Esophagus (tissue), 2 donors: ENCODE measurements around the gene SNX9. TPM values are rescaled to one million over a fixed set of nuclear protein-coding genes. Genes with fewer than 3 reads are reported as not detected.

Source experiments
- H3K27ac ChIP-seq, 2 donors: one replicate each; pipeline ENCODE4 v1.5.1; 2013; ENCODE audit warnings: low read depth in 2 of 2, mild to moderate bottlenecking in 2 of 2, inconsistent platforms in 1 of 2, low read length in 1 of 2, moderate library complexity in 1 of 2
- H3K27me3 ChIP-seq, 2 donors: one replicate each; pipeline ENCODE4 v1.6.1; 2013; ENCODE audit warnings: low read length in 2 of 2, control low read depth in 1 of 2, mild to moderate bottlenecking in 1 of 2; ENCODE audit not compliant: insufficient read depth in 2 of 2, control insufficient read depth in 1 of 2
- H3K36me3 ChIP-seq, 2 donors: one replicate each; pipeline ENCODE4 v1.6.1; 2013; ENCODE audit warnings: low read length in 1 of 2; ENCODE audit not compliant: control insufficient read depth in 2 of 2, insufficient read depth in 2 of 2
- H3K4me1 ChIP-seq, 2 donors: one replicate each; pipeline ENCODE4 v1.6.1; 2013; ENCODE audit warnings: low read length in 1 of 2; ENCODE audit not compliant: control insufficient read depth in 2 of 2, insufficient read depth in 2 of 2
- H3K4me3 ChIP-seq, 2 donors: one replicate each; pipeline ENCODE4 v1.5.1; 2013; ENCODE audit warnings: low read length in 2 of 2, mild to moderate bottlenecking in 2 of 2, low read depth in 1 of 2, moderate library complexity in 1 of 2
- H3K9me3 ChIP-seq, 2 donors: one replicate each; pipeline ENCODE4 v1.6.1; 2013; ENCODE audit warnings: mild to moderate bottlenecking in 2 of 2, low read depth in 1 of 2, low read length in 1 of 2, moderate library complexity in 1 of 2; ENCODE audit not compliant: control insufficient read depth in 2 of 2, insufficient read depth in 1 of 2
- WGBS, 2 donors: extraction: QIAGEN DNeasy Blood & Tissue Kit; methylation state at CpG; one replicate each; pipeline ENCODE4 v1.1.7; 2013; 5-methylcytosine and 5-hydroxymethylcytosine counted together
- polyA plus RNA-seq, 2 donors: library from polyadenylated mRNA; stranded (reverse); fragments of 200-250 nt; gene quantifications; one replicate each; pipeline ENCODE4 v1.2.3, GENCODE V29; 2013
- donor health status: healthy with polysubstance abuse.
- donor health status: Bipolar disorder and iron deficiency.

SNX9 gene
- polyA plus RNA-seq, 2 donors = 27.8 to 78.0 TPM

- H3K27ac ChIP-seq = peak overlapping the region in 1 of 2 donors; percentile 52
- no peaks in the 10 kb centered on the region for H3K36me3 ChIP-seq
- H3K9me3 ChIP-seq = peaks cover 0 to 2% of the 10 kb centered on the region in 2 donors
- peaks cover 0 to 3% of the 10 kb centered on the region in 2 donors for H3K4me1 ChIP-seq
- no peak overlapping the region for H3K4me3 ChIP-seq
- no peaks in the 10 kb centered on the region for H3K27me3 ChIP-seq
These were observed 10.4 kb upstream of the SNX9 start for GRCh38 chr6:157812425-157813171.

- Histone ChIP-seq H3K4me3 (no peak overlapping the region), H3K4me1 (peaks cover 0 to 3% of the 10 kb centered on the region in 2 donors), H3K27me3 (no peaks in the 10 kb centered on the region), H3K27ac (peak overlapping the region in 1 of 2 donors; percentile 52), H3K9me3 (peaks cover 0 to 2% of the 10 kb centered on the region in 2 donors), H3K36me3 (no peaks in the 10 kb centered on the region)
- 71 to 82% methylated on average over 5 of the region's 5 CpGs for WGBS, 2 donors
These were observed 9.9 kb upstream of the SNX9 start for GRCh38 chr6:157813191-157813590.

DNA sequence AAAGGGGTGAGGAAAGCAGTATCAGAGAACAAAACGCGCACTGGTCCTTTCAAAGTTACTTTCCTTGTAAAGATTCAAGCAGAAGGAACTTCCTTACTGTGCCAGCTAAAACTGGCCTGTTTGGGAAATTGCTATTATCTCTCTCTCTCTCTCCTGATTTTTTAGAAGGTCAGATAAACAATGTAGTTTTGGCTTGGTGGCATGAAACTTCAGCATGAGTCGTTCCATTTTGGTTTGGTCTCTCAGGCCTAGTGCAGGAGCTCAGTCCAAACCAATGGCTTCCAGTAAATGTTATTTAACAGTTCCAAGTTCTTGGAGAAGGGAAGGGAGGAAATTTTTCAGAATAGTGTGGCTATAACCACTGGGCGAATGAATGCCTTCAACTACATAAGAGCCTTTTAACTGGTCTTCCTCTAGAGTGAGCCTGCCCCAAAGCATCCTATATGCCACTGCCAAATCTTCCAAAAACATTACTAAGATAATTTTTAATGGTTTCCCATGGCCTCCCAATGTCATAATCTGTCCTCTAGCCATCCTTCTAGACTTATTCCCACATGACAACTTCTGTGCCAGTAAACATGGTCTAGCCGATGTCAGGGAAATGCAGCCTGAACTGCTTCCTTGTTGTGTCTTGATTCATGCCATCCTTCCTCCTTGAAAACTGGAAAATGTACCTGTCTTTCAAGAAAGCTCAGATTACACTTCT is 9.1 kb upstream of the SNX9 start:
- Histone ChIP-seq H3K4me1 (peaks cover 0 to 3% of the 10 kb centered on the region in 2 donors), H3K27ac (peak overlapping the region; percentile 52 to 54), H3K27me3 (no peaks in the 10 kb centered on the region), H3K9me3 (no peaks in the 10 kb centered on the region), H3K36me3 (no peaks in the 10 kb centered on the region), H3K4me3 (no peak overlapping the region)
- WGBS, 2 donors = 55 to 58% methylated on average over 5 of the region's 5 CpGs

DNA sequence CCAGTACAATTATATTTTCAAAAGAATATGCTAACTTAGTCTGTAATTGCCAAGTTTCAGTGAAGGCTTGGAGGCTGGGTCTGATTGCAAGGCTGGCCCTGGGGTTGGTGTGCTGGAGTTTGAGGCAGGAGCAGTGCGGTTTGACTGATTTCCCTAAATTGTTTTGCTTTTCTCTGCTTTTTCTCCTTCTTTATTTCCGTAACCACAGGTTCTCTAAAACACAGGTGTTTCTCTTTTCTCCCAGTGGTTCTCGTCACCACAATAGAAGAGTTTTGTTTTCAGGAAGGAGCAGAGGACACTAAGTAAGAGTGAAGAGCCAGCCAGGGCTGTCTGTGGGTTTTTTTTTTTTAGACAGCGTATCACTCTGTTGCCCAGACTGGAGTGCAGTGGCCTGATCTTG is 8.2 kb upstream of the SNX9 start:
- H3K27me3 ChIP-seq = no peaks in the 10 kb centered on the region
- no peak overlapping the region for H3K27ac ChIP-seq
- H3K4me3 ChIP-seq = no peak overlapping the region
- peaks cover 0 to 3% of the 10 kb centered on the region in 2 donors for H3K4me1 ChIP-seq
- WGBS, 2 donors = 81% methylated on average over 4 of the region's 4 CpGs
- H3K9me3 ChIP-seq = no peaks in the 10 kb centered on the region
- H3K36me3 ChIP-seq = no peaks in the 10 kb centered on the region

DNA sequence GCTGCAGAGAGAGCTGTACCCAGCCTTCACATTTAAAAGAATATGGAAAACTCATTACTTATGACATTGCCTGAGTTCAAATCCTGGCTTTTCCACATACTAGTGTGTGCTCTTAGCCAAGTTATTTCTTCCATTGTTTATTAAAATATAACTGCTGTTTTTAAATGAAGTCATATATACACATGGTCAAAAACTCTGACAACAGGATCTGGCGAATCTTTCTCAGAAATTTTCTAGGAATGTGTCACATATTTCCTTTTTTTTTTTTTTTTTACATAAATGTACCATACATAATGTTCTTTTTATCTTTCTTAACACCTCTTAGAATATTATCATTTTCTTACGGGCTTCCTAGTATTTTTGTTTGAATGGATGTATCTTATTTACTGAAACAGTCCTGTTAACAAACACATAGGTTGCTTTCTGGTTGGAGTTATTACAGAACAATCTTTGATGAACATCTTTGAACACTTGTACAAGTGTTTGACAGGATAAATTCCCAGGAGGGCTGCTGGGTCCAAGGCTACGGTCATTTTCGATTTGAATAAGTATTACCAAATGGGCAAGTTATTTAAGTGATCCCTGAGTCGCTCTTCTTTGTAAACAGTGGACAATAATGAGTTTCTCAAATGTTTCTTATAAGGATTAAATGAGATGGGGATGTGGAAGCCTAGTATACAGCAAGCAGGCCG is 1.6 kb upstream of the SNX9 start:
- no peak overlapping the region for H3K27ac ChIP-seq
- H3K4me3 ChIP-seq = no peak overlapping the region
- H3K9me3 ChIP-seq = no peaks in the 10 kb centered on the region
- WGBS, 2 donors = 81 to 83% methylated on average over 6 of the region's 6 CpGs
- H3K36me3 ChIP-seq = no peaks in the 10 kb centered on the region
- H3K27me3 ChIP-seq = no peaks in the 10 kb centered on the region
- peaks cover 0 to 4% of the 10 kb centered on the region in 2 donors for H3K4me1 ChIP-seq

- no peaks in the 10 kb centered on the region for H3K36me3 ChIP-seq
- 10 to 14% methylated on average over 39 to 53 of the region's 53 CpGs for WGBS, 2 donors
- no peaks in the 10 kb centered on the region for H3K9me3 ChIP-seq
- no peaks in the 10 kb centered on the region for H3K27me3 ChIP-seq
- peaks cover 0 to 4% of the 10 kb centered on the region in 2 donors for H3K4me1 ChIP-seq
- peak overlapping the region; percentile 58 to 80 for H3K4me3 ChIP-seq
- peak overlapping the region; percentile 66 to 77 for H3K27ac ChIP-seq
These were observed 623 bp upstream of the SNX9 start for GRCh38 chr6:157822245-157823000.

DNA sequence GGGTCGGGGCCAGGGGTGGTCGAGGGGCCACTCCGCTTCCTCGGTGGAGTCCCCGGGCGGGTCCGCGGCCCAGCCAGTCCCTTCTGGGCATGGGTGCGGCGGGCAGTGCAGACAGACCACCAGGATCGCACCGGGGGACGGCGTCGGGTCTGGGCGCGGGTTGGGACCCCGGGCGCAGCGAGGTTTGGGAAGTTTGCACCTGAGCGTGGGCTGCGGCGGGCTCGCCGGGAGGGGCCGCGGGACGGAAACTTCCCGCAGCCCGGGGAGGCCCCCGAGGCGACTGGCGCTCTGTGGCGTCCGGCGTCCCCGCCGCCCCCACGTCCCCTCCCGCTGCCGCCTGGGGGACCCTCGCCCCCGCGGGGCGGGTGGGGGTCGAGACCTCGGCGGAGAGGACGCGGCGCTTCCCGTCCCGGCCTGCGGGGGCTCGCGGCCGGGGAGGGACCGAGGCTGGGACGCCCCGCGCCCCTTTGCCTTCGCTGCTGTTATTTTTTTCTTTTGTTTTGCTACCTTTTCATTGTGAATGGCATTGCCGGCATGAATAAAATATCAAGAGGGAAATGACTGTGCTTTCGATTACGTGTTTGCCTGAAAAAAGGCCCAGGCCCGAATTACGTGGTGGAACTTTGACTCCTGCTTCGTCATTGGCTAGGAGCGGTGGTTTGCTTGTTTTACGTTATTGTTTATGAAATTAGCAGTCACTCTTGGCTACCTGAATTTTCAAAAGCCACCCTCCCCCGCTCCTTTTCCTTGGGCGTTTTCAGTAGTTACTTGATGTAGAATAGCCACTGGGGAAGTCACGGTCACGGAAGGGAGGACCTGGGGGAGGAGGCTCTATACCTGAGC is 703 bp downstream of the SNX9 start:
- no peaks in the 10 kb centered on the region for H3K9me3 ChIP-seq
- 1% methylated on average over 60 to 74 of the region's 74 CpGs for WGBS, 2 donors
- H3K4me3 ChIP-seq = peak overlapping the region; percentile 80 to 88
- H3K27me3 ChIP-seq = no peaks in the 10 kb centered on the region
- H3K27ac ChIP-seq = peak overlapping the region; percentile 77 to 93
- H3K36me3 ChIP-seq = peaks cover 0 to 2% of the 10 kb centered on the region in 2 donors
- peaks cover 0 to 4% of the 10 kb centered on the region in 2 donors for H3K4me1 ChIP-seq

DNA sequence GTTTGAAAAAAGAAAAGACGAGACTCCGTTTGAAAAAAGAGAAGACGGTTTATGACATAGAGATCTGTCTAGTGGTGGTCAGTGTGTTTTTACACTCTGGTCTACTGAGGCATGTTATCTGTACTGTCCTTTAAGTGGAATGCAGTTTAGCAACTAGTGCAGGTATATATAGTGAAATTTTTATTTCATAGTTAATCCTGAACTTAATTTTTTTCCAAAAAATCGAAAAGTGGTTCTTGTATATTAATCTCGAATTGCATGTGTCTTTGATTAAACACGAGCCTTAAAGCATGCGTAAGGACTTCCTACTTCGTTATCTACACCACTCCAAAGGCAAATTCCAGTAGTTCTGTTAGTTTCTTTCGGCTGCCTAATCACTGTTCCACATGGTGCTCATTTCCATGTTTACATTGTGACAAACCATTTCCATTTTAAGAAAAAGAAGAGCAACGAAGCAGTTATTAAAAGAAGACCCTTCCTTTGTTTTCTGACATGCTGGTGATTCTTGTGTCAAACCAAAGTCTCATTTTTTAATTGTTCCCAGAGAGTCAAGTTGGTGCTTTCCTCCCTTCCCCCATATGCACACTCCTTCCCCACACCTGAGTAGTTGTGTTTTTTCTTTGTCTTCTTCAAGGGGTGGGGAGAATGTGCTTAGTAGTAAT is 2.3 kb downstream of the SNX9 start:
- Histone ChIP-seq H3K36me3 (peaks cover 0 to 2% of the 10 kb centered on the region in 2 donors), H3K27ac (no peak overlapping the region), H3K27me3 (no peaks in the 10 kb centered on the region), H3K4me1 (peaks cover 0 to 4% of the 10 kb centered on the region in 2 donors), H3K9me3 (no peaks in the 10 kb centered on the region), H3K4me3 (peak overlapping the region; percentile 22 to 80)
- WGBS, 2 donors = 63 to 72% methylated on average over 10 of the region's 10 CpGs
